ENCODE measurements around the gene MGAT3.

Gene MGAT3

DNA sequence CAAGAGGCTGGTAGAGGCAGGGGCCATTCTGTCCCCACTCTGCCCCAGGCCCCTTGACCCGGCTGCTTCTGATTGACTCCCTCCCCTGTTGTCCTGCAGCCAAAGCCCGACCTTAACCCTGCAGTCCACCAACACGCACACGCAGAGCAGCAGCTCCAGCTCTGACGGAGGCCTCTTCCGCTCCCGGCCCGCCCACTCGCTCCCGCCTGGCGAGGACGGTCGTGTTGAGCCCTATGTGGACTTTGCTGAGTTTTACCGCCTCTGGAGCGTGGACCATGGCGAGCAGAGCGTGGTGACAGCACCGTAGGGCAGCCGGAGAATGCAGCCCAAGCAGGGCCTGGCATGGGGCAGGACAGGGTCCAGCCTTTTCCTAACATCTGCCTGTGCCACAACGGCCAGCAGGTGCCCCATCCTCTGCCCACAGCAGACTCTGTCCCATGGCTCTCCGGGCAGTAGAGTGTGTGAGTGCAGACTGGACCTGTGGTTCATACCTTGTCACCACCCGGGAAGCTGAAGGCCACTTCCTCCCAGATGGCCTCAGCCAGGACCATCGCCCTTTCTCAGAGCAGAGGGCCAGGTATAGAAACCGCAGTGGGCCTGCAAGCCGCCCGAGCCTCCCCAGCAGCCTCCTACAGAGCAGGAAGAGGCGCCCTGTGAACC, 26.8 kb upstream of the MGAT3 start:
- Histone ChIP-seq H3K4me1 (ENCODE audit: control insufficient read depth, insufficient read depth, low read length) (peaks cover 8% of the 10 kb centered on the region), H3K27me3 (ENCODE audit: control insufficient read depth, insufficient read depth, low read length) (no peaks in the 10 kb centered on the region), H3K36me3 (ENCODE audit: insufficient read depth, low read length) (peaks cover 41% of the 10 kb centered on the region), H3K9me3 (replicated peaks; ENCODE audit: low read length) (no peaks in the 10 kb centered on the region), H3K4me2 (ENCODE audit: low read length) (no peak overlapping the region), H3K9ac (ENCODE audit: low read depth, low read length) (no peak overlapping the region), H3K4me3 (ENCODE audit: low read length) (no peak overlapping the region)

DNA sequence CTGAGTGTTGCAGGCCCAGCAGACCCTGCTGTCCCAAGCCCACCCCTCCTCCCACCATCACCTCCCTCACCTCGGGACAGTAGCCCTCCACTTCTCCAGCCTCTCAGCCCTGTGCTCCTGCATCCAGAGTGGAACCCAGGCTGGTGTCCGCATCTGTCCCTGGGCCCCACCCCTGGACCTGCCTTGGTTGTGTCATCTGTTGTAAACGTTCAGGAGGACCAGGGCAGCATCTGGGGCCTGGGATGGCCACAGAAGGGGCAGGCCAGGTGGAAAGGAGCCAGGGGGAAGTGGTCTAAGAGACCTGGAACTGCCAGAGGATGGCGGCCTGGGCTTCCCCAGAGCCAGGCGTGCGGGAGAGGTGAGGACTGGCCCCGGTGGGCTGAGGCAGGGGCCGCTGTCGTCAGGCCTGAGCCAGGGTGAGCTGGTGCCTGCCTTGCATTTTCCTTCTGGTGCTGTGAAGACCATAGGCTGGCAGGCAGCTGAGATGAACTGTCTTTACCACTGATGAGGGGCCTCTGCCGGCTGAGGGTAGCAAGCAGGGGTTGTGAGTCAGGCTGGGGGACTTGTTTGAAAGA, 26.1 kb upstream of the MGAT3 start:
- H3K9me3 ChIP-seq (replicated peaks; ENCODE audit: low read length), result no peaks in the 10 kb centered on the region
- H3K27me3 ChIP-seq (ENCODE audit: control insufficient read depth, insufficient read depth, low read length), result no peaks in the 10 kb centered on the region
- no peak overlapping the region for H3K9ac ChIP-seq (ENCODE audit: low read depth, low read length)
- H3K4me1 ChIP-seq (ENCODE audit: control insufficient read depth, insufficient read depth, low read length), result peaks cover 8% of the 10 kb centered on the region
- peaks cover 41% of the 10 kb centered on the region for H3K36me3 ChIP-seq (ENCODE audit: insufficient read depth, low read length)
- no peak overlapping the region for H3K4me3 ChIP-seq (ENCODE audit: low read length)
- no peak overlapping the region for H3K4me2 ChIP-seq (ENCODE audit: low read length)

DNA sequence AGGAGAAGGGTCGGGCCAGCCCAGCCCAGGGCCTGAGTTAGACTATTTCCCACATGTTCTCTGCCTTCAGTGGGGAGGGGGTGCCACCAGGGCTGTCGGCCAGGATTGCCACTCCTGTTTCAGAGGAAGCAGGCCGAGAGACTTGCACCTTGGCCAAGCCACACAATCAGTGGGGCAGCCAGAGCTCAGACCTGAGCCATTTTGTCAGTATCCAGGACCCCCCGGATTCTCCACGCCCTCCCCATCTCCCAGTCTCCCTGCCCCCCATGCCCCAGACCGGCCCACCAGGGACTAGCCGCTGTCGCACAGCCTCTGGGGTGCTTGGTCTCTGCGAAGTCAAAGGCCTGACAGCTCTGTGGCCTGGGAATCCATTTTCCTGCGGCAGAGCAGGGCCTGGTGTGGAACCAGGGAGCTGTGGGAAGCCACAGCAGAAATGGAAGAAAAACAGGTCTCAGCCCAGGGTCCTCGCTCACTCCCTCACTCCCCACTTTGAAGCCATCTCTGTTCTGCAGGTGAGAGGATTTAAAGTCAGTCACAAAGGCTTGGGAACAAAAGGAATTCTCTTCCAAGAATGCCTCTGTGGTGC, 25.5 kb upstream of the MGAT3 start:
- Histone ChIP-seq H3K9ac (ENCODE audit: low read depth, low read length) (peak overlapping the region; percentile 11), H3K4me2 (ENCODE audit: low read length) (no peak overlapping the region), H3K9me3 (replicated peaks; ENCODE audit: low read length) (no peaks in the 10 kb centered on the region), H3K4me3 (ENCODE audit: low read length) (no peak overlapping the region), H3K36me3 (ENCODE audit: insufficient read depth, low read length) (peaks cover 41% of the 10 kb centered on the region), H3K4me1 (ENCODE audit: control insufficient read depth, insufficient read depth, low read length) (peaks cover 8% of the 10 kb centered on the region), H3K27me3 (ENCODE audit: control insufficient read depth, insufficient read depth, low read length) (no peaks in the 10 kb centered on the region)

DNA sequence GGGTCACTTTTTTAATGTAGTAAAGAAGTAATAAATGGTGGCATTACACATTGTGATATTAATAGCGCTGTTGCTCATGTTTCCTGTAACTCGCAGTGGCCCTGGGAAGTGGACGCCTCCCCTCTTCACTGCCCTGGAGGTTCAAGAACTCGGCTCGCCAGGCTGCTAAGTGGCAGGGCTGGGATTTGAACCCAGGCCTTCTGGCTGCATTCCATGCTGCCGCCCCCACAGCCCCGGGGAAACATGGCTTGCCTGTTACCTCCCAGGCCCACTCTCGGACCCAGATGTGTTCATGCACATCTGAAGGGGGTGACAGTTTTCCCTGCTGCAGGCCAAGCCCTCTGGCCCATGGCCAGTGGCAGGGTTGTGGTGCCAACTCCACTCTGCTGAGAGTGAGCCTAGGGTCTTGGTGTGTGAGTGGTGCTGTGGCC, 25.0 kb upstream of the MGAT3 start:
- Histone ChIP-seq H3K4me3 (ENCODE audit: low read length) (no peak overlapping the region), H3K4me1 (ENCODE audit: control insufficient read depth, insufficient read depth, low read length) (peaks cover 8% of the 10 kb centered on the region), H3K9ac (ENCODE audit: low read depth, low read length) (no peak overlapping the region), H3K4me2 (ENCODE audit: low read length) (no peak overlapping the region), H3K9me3 (replicated peaks; ENCODE audit: low read length) (no peaks in the 10 kb centered on the region), H3K27me3 (ENCODE audit: control insufficient read depth, insufficient read depth, low read length) (no peaks in the 10 kb centered on the region), H3K36me3 (ENCODE audit: insufficient read depth, low read length) (peaks cover 38% of the 10 kb centered on the region)

DNA sequence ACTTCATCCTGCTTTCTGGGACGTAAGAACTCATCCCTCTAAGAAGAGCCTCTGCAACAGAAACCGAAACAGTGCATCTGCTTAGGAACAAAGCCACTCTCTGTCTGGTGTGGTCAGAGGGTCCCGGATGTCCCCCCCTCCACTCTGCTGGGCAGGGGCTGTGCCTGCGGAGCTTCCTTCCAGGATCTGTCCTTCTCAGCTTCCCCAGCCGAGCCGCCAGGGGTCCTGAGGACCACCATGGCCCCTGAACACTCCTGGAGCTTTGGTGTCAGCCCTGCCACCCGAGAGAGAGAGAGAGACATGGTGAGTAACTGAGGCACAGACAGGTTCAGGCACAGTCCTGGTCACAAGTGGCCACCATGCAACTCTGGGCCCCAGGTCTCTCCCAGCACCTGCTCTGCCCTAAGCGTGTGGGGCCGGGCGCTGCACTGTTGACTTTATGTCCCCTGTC, 24.4 kb upstream of the MGAT3 start:
- H3K4me1 ChIP-seq (ENCODE audit: control insufficient read depth, insufficient read depth, low read length), result peaks cover 10% of the 10 kb centered on the region
- H3K4me3 ChIP-seq (ENCODE audit: low read length), result no peak overlapping the region
- no peaks in the 10 kb centered on the region for H3K9me3 ChIP-seq (replicated peaks; ENCODE audit: low read length)
- no peak overlapping the region for H3K4me2 ChIP-seq (ENCODE audit: low read length)
- no peak overlapping the region for H3K9ac ChIP-seq (ENCODE audit: low read depth, low read length)
- H3K27me3 ChIP-seq (ENCODE audit: control insufficient read depth, insufficient read depth, low read length), result no peaks in the 10 kb centered on the region
- peaks cover 32% of the 10 kb centered on the region for H3K36me3 ChIP-seq (ENCODE audit: insufficient read depth, low read length)

DNA sequence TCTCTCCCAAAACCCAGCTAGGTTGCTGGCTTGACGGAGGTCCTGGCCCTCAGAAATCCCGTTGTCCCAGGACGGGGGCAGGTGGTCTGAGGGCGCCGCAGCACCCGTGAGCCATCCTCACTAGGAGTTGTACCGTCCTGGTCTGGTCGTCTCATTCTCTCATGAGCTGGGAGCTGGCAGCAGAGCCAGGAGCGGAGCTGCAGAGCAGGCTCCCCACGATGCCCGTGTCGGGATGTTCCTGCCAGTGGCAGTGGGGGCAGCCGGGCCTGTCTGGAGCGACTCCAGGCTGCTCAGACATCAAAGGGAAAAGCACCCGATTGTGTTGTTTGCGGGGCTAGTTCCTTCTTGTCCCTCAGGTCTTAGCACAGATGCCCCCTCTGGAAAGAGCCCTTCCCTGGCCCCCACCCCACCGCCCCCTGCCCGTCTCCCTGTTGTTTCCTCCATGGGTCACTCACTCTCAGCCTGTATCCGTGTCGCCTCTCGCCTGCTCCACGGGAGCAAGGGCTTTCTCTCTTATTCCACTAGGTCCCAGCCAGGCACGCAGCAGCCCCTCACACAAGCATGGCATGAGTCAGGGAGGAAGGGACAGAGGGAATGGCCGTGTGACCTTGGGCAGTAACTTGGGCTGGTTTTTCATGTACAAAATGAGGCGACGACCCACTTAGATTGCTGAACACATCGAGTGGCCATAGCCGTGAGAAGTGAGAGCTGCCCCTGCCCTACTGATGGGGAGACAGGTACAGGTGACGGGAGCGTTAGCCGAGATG, 23.2 kb upstream of the MGAT3 start:
- Histone ChIP-seq H3K36me3 (ENCODE audit: insufficient read depth, low read length) (peaks cover 24% of the 10 kb centered on the region), H3K4me1 (ENCODE audit: control insufficient read depth, insufficient read depth, low read length) (peaks cover 17% of the 10 kb centered on the region), H3K9me3 (replicated peaks; ENCODE audit: low read length) (no peaks in the 10 kb centered on the region), H3K4me3 (ENCODE audit: low read length) (no peak overlapping the region), H3K9ac (ENCODE audit: low read depth, low read length) (no peak overlapping the region), H3K27me3 (ENCODE audit: control insufficient read depth, insufficient read depth, low read length) (peaks cover 5% of the 10 kb centered on the region), H3K4me2 (ENCODE audit: low read length) (no peak overlapping the region)

DNA sequence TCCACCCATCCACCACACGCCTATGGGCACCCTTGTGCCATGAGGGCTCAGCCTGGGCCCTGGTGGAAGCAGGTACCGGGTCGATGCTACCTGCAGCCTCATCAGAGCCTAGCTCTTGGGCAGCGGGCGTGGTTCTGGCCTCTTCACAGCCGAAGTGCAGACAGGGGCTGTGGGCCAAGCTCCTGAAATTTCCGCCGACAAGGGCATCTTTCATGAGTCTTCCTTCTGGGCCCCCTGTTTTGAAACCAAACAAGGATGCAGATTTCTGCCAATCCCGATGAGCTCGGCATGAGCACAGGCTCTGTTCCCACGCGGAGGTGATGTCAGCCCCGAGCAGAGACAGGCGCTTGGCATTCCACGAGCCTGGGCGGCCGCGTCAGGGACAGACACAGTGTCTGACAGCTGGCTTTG, 22.6 kb upstream of the MGAT3 start:
- H3K27me3 ChIP-seq (ENCODE audit: control insufficient read depth, insufficient read depth, low read length), result peaks cover 6% of the 10 kb centered on the region
- peaks cover 18% of the 10 kb centered on the region for H3K4me1 ChIP-seq (ENCODE audit: control insufficient read depth, insufficient read depth, low read length)
- no peak overlapping the region for H3K4me3 ChIP-seq (ENCODE audit: low read length)
- no peaks in the 10 kb centered on the region for H3K9me3 ChIP-seq (replicated peaks; ENCODE audit: low read length)
- no peak overlapping the region for H3K4me2 ChIP-seq (ENCODE audit: low read length)
- H3K36me3 ChIP-seq (ENCODE audit: insufficient read depth, low read length), result peaks cover 19% of the 10 kb centered on the region
- H3K9ac ChIP-seq (ENCODE audit: low read depth, low read length), result no peak overlapping the region

DNA sequence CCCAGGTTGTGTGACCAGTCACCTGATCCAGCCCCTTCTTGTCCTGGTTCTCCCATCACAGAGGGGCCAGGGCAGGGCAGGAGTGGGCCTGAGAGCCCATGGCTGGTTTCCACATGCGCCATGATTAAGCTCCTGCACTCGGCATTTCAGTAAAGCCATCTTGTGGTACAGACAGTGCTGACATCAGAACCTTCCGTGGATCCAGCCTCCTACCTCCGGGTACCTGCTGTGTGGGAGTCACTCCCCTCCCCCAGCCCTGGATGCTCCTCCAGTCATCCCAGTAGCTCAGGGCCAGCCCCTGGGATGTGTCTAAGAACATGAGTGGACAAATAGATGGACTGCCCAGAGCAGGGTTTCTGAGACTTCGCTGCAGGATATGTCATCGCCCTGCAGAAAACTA, 22.1 kb upstream of the MGAT3 start:
- H3K4me1 ChIP-seq (ENCODE audit: control insufficient read depth, insufficient read depth, low read length), result peaks cover 18% of the 10 kb centered on the region
- peaks cover 7% of the 10 kb centered on the region for H3K27me3 ChIP-seq (ENCODE audit: control insufficient read depth, insufficient read depth, low read length)
- no peak overlapping the region for H3K4me2 ChIP-seq (ENCODE audit: low read length)
- no peak overlapping the region for H3K4me3 ChIP-seq (ENCODE audit: low read length)
- no peaks in the 10 kb centered on the region for H3K9me3 ChIP-seq (replicated peaks; ENCODE audit: low read length)
- H3K36me3 ChIP-seq (ENCODE audit: insufficient read depth, low read length), result peaks cover 19% of the 10 kb centered on the region
- no peak overlapping the region for H3K9ac ChIP-seq (ENCODE audit: low read depth, low read length)

DNA sequence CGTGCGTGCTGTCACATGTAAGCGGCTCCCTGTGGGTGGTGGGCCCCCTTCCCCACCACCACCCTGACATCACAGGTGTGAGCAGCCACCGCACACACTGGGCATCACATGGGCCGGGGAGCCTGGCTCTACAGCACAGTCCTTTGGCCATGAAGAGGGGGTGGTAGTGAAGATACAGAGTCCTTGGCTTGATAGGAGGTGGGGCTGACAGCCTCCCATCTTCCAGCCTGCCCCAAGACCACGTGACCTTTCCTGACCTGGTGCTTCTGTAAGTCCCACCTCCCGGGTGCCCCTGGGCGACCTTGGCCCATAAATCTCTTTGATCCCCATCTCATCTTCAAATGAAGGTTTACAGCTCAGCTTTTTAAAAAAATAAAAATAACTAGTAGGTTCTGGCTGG, 21.2 kb upstream of the MGAT3 start:
- Histone ChIP-seq H3K4me3 (ENCODE audit: low read length) (no peak overlapping the region), H3K36me3 (ENCODE audit: insufficient read depth, low read length) (peaks cover 13% of the 10 kb centered on the region)

DNA sequence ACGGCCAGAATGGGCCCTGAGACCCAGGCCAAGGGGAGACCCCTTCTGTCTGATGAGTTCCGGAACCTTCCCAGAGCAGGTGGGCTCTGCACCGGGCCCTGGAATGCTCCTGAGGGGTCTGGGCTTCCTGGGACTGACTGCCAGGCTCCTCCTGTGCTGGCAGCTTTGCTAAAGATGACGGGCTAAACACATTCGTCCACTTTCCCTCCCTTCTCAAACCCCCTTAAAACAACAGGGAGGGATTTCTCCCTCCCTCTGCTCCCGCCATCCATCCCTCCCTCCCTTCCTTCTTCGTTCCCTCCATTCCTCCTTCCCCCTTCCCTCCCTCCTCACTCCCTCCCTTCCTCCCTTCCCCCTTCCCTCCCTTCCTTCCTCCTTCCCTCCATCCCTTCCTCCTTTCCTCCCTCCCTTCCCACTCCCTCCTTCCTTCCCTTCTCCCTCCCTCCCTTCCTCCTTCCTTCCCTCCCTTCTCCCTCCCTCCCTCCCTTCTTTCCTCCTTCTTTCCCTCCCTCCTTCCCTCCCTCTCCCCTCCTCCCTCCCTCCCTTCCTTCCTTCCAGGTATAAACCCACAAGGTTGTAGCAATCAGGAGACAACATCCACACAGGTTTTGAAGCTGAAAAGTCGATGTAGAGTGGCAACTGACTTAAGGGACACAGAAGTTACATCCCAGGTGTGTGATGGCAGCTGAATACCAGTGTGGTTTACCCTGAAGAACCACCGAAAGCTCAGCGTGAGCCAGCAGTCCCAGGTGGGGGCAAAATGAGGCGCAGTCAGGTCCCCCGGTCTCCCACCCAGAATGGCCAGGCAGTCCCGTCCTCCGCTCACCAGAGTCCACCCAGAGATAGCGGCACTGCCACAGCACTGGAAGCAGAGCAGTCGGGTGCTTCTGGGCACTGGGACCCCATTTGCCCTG, 18.8 kb upstream of the MGAT3 start:
- Histone ChIP-seq H3K4me3 (ENCODE audit: low read length) (peak overlapping the region; percentile 44), H3K36me3 (ENCODE audit: insufficient read depth, low read length) (no peaks in the 10 kb centered on the region), H3K9ac (ENCODE audit: low read depth, low read length) (no peak overlapping the region), H3K9me3 (replicated peaks; ENCODE audit: low read length) (no peaks in the 10 kb centered on the region), H3K27me3 (ENCODE audit: control insufficient read depth, insufficient read depth, low read length) (peaks cover 7% of the 10 kb centered on the region), H3K4me2 (ENCODE audit: low read length) (peak overlapping the region; percentile 77), H3K4me1 (ENCODE audit: control insufficient read depth, insufficient read depth, low read length) (peaks cover 11% of the 10 kb centered on the region)

More for the DNA sequence above, 21.2 kb upstream of the MGAT3 start:
- Histone ChIP-seq H3K4me1 (ENCODE audit: control insufficient read depth, insufficient read depth, low read length) (peaks cover 18% of the 10 kb centered on the region), H3K27me3 (ENCODE audit: control insufficient read depth, insufficient read depth, low read length) (peaks cover 7% of the 10 kb centered on the region), H3K4me2 (ENCODE audit: low read length) (no peak overlapping the region), H3K9ac (ENCODE audit: low read depth, low read length) (no peak overlapping the region), H3K9me3 (replicated peaks; ENCODE audit: low read length) (no peaks in the 10 kb centered on the region)

DNA sequence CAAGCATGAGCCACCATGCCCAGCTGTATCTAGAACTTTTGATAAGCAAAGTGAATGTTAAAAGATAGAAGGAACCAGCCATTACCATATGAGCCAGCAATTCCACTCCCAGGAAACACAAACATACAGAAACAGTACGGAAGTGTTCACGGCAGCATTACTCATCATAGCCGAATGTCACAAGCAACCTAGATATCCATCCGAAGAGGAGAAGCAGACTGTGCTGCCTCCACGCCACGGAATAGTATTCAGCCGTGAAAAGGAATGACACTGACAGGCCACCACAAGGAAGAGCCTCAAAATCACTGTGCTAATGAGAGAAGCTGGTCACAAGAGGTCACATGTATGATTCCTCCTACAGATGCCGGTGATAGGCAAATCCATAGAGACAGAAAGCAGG, 17.6 kb upstream of the MGAT3 start:
- H3K9ac ChIP-seq (ENCODE audit: low read depth, low read length), result no peak overlapping the region
- H3K9me3 ChIP-seq (replicated peaks; ENCODE audit: low read length), result no peaks in the 10 kb centered on the region
- H3K4me2 ChIP-seq (ENCODE audit: low read length), result no peak overlapping the region
- no peaks in the 10 kb centered on the region for H3K36me3 ChIP-seq (ENCODE audit: insufficient read depth, low read length)
- peaks cover 7% of the 10 kb centered on the region for H3K27me3 ChIP-seq (ENCODE audit: control insufficient read depth, insufficient read depth, low read length)
- H3K4me1 ChIP-seq (ENCODE audit: control insufficient read depth, insufficient read depth, low read length), result peaks cover 11% of the 10 kb centered on the region
- no peak overlapping the region for H3K4me3 ChIP-seq (ENCODE audit: low read length)

Data from skeletal muscle satellite cell (primary cell).